DMS53 treated with DMSO at 0.1 percent for 48 hours (cell line): ENCODE measurements around the gene CAV3.

Experiments used
- DNase-seq: peaks from one replicate; lab custom pipeline; 2025; ENCODE audit not compliant: unreplicated experiment; lab: John Stamatoyannopoulos, UW

CAV3 gene

GRCh38 chr3:8784676-8785435 is 51.3 kb downstream of the CAV3 start:
- DNase-seq: no peak

DNA sequence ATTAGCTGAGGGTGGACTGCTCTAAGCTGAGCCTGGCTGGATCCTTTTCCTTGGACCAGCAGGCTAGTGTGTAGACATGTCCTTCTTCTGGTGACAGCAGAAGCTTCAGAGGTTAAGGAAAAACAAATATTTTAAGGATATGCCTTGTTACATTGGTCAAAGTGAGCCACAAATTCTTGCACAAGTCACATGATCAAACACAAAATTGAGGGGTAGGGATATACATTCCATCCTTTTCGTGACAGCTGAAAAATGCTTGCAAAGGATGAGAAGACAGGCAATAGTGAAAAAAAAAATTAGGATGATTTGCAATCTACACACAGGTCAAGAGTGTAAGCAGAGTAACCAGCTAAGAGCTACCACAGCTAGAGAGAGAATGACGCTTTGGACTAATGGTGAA is 56.9 kb downstream of the CAV3 start:
- no peak for DNase-seq

- DNase-seq: no peak
Observed at GRCh38 chr3:8793242-8793641, 59.6 kb downstream of the CAV3 start.

GRCh38 chr3:8794247-8794646 is 60.6 kb downstream of the CAV3 start:
- DNase-seq: no peak
